H9 (cell line): Measurements from ENCODE around the gene ZNF695. TPM values are rescaled to one million over a fixed set of nuclear protein-coding genes. Genes with fewer than 3 reads are reported as not detected.

Experiments used
- DNase-seq: peaks from one replicate; pipeline ENCODE4 v3.0.0-alpha.2; 2017
- H2AFZ ChIP-seq: one replicate; pipeline ENCODE4 v1.6.1; 2013; ENCODE audit warnings: mild to moderate bottlenecking, low read length, control low read depth, moderate library complexity
- H2AK5ac ChIP-seq: 2 replicates; pipeline ENCODE4 v1.6.1; 2013; ENCODE audit warnings: low read length, control low read depth, mixed read lengths; ENCODE audit not compliant: insufficient read length
- H2BK120ac ChIP-seq: one replicate; pipeline ENCODE4 v1.6.1; 2013; ENCODE audit warnings: low read depth, mild to moderate bottlenecking, low read length, control low read depth, inconsistent platforms; ENCODE audit not compliant: poor library complexity, severe bottlenecking
- H2BK12ac ChIP-seq: 2 replicates; pipeline ENCODE4 v1.6.1; 2013; ENCODE audit warnings: low read length, control low read depth, mixed read lengths, low read depth; ENCODE audit not compliant: insufficient read length
- H2BK15ac ChIP-seq: 2 replicates; pipeline ENCODE4 v1.6.1; 2013; ENCODE audit warnings: low read depth, low read length, control low read depth
- H2BK20ac ChIP-seq: one replicate; pipeline ENCODE4 v1.6.1; 2013; ENCODE audit warnings: low read depth, mild to moderate bottlenecking, low read length, control low read depth, inconsistent platforms; ENCODE audit not compliant: poor library complexity, severe bottlenecking
- H2BK5ac ChIP-seq: 2 replicates; pipeline ENCODE4 v1.6.1; 2013; ENCODE audit warnings: low read length, control low read depth, mixed read lengths; ENCODE audit not compliant: insufficient read length
- H3K14ac ChIP-seq: 2 replicates; pipeline ENCODE4 v1.6.1; 2013; ENCODE audit warnings: low read length, control low read depth; ENCODE audit not compliant: insufficient read depth
- H3K18ac ChIP-seq: 2 replicates; pipeline ENCODE4 v1.6.1; 2013; ENCODE audit warnings: low read depth, mild to moderate bottlenecking, mixed read lengths, low read length, control low read depth; ENCODE audit not compliant: insufficient read length
- H3K23ac ChIP-seq: 2 replicates; pipeline ENCODE4 v1.6.1; 2013; ENCODE audit warnings: low read length, control low read depth, mixed read lengths, low read depth; ENCODE audit not compliant: insufficient read length
- H3K23me2 ChIP-seq: 2 replicates; pipeline ENCODE4 v1.6.1; 2013; ENCODE audit warnings: low read depth, mild to moderate bottlenecking, mixed read lengths, low read length, control low read depth; ENCODE audit not compliant: insufficient read length, poor library complexity, severe bottlenecking
- H3K27ac ChIP-seq: 2 replicates; pipeline ENCODE4 v1.5.1; 2013; ENCODE audit warnings: low read length, control low read depth, mixed read lengths, low read depth; ENCODE audit not compliant: insufficient read length
- H3K27me3 ChIP-seq: 2 replicates; pipeline ENCODE4 v1.6.1; 2013; ENCODE audit warnings: low read length, control low read depth, inconsistent platforms; ENCODE audit not compliant: insufficient read depth
- H3K4ac ChIP-seq: 2 replicates; pipeline ENCODE4 v1.6.1; 2013; ENCODE audit warnings: low read depth, mild to moderate bottlenecking, control low read depth, inconsistent platforms, low read length, moderate library complexity
- H3K4me1 ChIP-seq: 2 replicates; pipeline ENCODE4 v1.6.1; 2013; ENCODE audit warnings: low read length, control low read depth, inconsistent platforms; ENCODE audit not compliant: insufficient read depth
- H3K4me2 ChIP-seq: 2 replicates; pipeline ENCODE4 v1.6.1; 2013; ENCODE audit warnings: low read length, control low read depth, mixed read lengths; ENCODE audit not compliant: insufficient read length, insufficient read depth
- H3K56ac ChIP-seq: 2 replicates; pipeline ENCODE4 v1.6.1; 2013; ENCODE audit warnings: low read depth, mild to moderate bottlenecking, mixed read lengths, low read length, control low read depth; ENCODE audit not compliant: insufficient read length
- H3K79me1 ChIP-seq: 2 replicates; pipeline ENCODE4 v1.6.1; 2013; ENCODE audit warnings: low read depth, mild to moderate bottlenecking, moderate library complexity, low read length, control low read depth, inconsistent platforms; ENCODE audit not compliant: insufficient read depth, poor library complexity, severe bottlenecking
- H3K79me2 ChIP-seq: 2 replicates; pipeline ENCODE4 v1.6.1; 2013; ENCODE audit warnings: low read length, control low read depth, inconsistent platforms; ENCODE audit not compliant: insufficient read depth
- H3K9ac ChIP-seq: 2 replicates; pipeline ENCODE4 v1.6.1; 2013; ENCODE audit warnings: low read length, control low read depth, mixed read lengths; ENCODE audit not compliant: insufficient read length; ENCODE audit errors: extremely low read depth
- H3K9me3 ChIP-seq: one replicate; pipeline ENCODE4 v1.6.1; 2013; ENCODE audit warnings: low read depth, low read length, inconsistent platforms; ENCODE audit not compliant: control insufficient read depth
- H3T11ph ChIP-seq: one replicate; pipeline ENCODE4 v1.6.1; 2013; ENCODE audit warnings: mild to moderate bottlenecking, low read length, control low read depth, inconsistent platforms
- H4K20me1 ChIP-seq: one replicate; pipeline ENCODE4 v1.6.1; 2013; ENCODE audit not compliant: control insufficient read depth, insufficient read length, insufficient read depth
- H4K5ac ChIP-seq: 2 replicates; pipeline ENCODE4 v1.6.1; 2013; ENCODE audit warnings: low read depth, mild to moderate bottlenecking, mixed read lengths, low read length, control low read depth; ENCODE audit not compliant: insufficient read length
- H4K8ac ChIP-seq: replicated peaks from 2 replicates; pipeline ENCODE4 v1.6.1; 2013; ENCODE audit warnings: low read length, control low read depth, mixed read lengths, low read depth; ENCODE audit not compliant: insufficient read length
- H4K91ac ChIP-seq: 2 replicates; pipeline ENCODE4 v1.6.1; 2013; ENCODE audit warnings: low read depth, mild to moderate bottlenecking, moderate library complexity, mixed read lengths, low read length, control low read depth; ENCODE audit not compliant: insufficient read length
- H3K27ac Mint-ChIP-seq, 3 experiments: 2 replicates in 2 of 3; 3 replicates in 1 of 3; pipeline ENCODE4 v1.8.0; 2020 to 2021; ENCODE audit warnings: mixed read lengths in 3 of 3, mild to moderate bottlenecking in 1 of 3, moderate library complexity in 1 of 3
- H3K27me3 Mint-ChIP-seq: 2 replicates; pipeline ENCODE4 v1.8.0; 2021; ENCODE audit warnings: low read depth, mild to moderate bottlenecking, moderate library complexity, mixed read lengths
- H3K36me3 Mint-ChIP-seq, 3 experiments: 2 replicates in 2 of 3; 3 replicates in 1 of 3; pipeline ENCODE4 v1.8.0; 2020 to 2021; ENCODE audit warnings: low read depth in 3 of 3, mixed read lengths in 3 of 3; ENCODE audit not compliant: insufficient read depth in 1 of 3
- H3K4me1 Mint-ChIP-seq, 2 experiments: 2 replicates each; pipeline ENCODE4 v1.8.0; 2020; ENCODE audit warnings: mixed read lengths in 2 of 2
- H3K4me3 Mint-ChIP-seq, 2 experiments: 2 replicates in 1 of 2; 3 replicates in 1 of 2; pipeline ENCODE4 v1.8.0; 2020 to 2021; ENCODE audit warnings: mild to moderate bottlenecking in 2 of 2, mixed read lengths in 2 of 2, moderate library complexity in 1 of 2
- H3K9me3 Mint-ChIP-seq, 2 experiments: 2 replicates in 1 of 2; 3 replicates in 1 of 2; pipeline ENCODE4 v1.8.0; 2020; ENCODE audit warnings: mild to moderate bottlenecking in 2 of 2, mixed read lengths in 2 of 2, moderate library complexity in 1 of 2
- whole genome bisulfite sequencing: extraction: QIAGEN DNeasy Blood & Tissue Kit; methylation state at CpG from one replicate; pipeline ENCODE4 v1.1.7; 2013; ENCODE audit warnings: missing lambda C conversion rate, low lambda C conversion rate, mixed read lengths; ENCODE audit not compliant: insufficient read length; ENCODE audit errors: extremely low coverage; 5-methylcytosine and 5-hydroxymethylcytosine counted together
- total RNA-seq: library from RNA; stranded (reverse); gene quantifications from 2 replicates; pipeline ENCODE4 v1.2.1, GENCODE V29; 2021
- TF ChIP-seq, protein P1 (sequence below): fragments of 200-600 bp; sonication (generic); conservative IDR thresholded peaks from 3 replicates; pipeline ENCODE4 v1.8.0; 2021; ENCODE audit warnings: antibody characterized with exemption, mild to moderate bottlenecking

Gene ZNF695
- total RNA-seq, 1 experiment from 2014 or later: 22.3 TPM

DNA sequence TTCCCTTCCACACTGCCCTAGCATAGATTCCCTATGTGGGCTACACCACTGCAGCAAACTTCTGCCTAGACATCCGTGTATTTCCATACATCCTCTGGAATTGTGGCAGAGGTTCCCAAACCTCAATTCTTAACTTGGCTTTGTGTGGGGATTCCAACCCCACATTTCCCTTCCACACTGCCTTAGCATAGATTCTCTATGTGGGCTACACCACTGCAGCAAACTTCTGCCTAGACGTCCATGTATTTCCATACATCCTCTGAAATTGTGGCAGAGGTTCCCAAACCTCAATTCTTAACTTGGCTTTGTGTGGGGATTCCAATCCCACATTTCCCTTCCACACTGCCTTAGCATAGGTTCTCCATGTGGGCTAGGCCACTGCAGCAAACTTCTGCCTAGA, 39.4 kb upstream of the ZNF695 start:
- Histone ChIP-seq H3K27ac (no peak overlapping the region), H3K18ac (no peak overlapping the region)

More for the DNA sequence above, 39.4 kb upstream of the ZNF695 start:
- H3K79me1 ChIP-seq: peaks cover 10% of the 10 kb centered on the region
- no peak overlapping the region for H3K27ac Mint-ChIP-seq
- WGBS: no CpG with 5 or more reads among the region's 2 CpGs
- H2AFZ ChIP-seq: no peak overlapping the region
- peaks cover 59% of the 10 kb centered on the region for H3K9me3 ChIP-seq
- H3K4me2 ChIP-seq: no peak overlapping the region
- no peak overlapping the region for H3K4ac ChIP-seq
- peaks cover 99% of the 10 kb centered on the region in 2 experiments for H3K9me3 Mint-ChIP-seq
- no peak overlapping the region for H4K91ac ChIP-seq
- H3K4me1 ChIP-seq: no peaks in the 10 kb centered on the region
- H4K8ac ChIP-seq: no peak overlapping the region
- no peak overlapping the region for H3K14ac ChIP-seq
- H3K4me1 Mint-ChIP-seq: no peaks in the 10 kb centered on the region
- no peak overlapping the region for H2BK5ac ChIP-seq
- H3T11ph ChIP-seq: no peak overlapping the region
- no peaks in the 10 kb centered on the region for H4K20me1 ChIP-seq
- H3K27me3 Mint-ChIP-seq: peaks cover 2% of the 10 kb centered on the region
- H2BK15ac ChIP-seq: no peak overlapping the region
- DNase-seq: no peak
- no peak overlapping the region for H2AK5ac ChIP-seq
- peaks cover 87 to 96% (median 92%) of the 10 kb centered on the region in 3 experiments for H3K36me3 Mint-ChIP-seq
- peaks cover 10% of the 10 kb centered on the region for H3K79me2 ChIP-seq
- H3K27me3 ChIP-seq: no peaks in the 10 kb centered on the region
- H2BK20ac ChIP-seq: no peak overlapping the region
- TF ChIP-seq, protein P1, sequence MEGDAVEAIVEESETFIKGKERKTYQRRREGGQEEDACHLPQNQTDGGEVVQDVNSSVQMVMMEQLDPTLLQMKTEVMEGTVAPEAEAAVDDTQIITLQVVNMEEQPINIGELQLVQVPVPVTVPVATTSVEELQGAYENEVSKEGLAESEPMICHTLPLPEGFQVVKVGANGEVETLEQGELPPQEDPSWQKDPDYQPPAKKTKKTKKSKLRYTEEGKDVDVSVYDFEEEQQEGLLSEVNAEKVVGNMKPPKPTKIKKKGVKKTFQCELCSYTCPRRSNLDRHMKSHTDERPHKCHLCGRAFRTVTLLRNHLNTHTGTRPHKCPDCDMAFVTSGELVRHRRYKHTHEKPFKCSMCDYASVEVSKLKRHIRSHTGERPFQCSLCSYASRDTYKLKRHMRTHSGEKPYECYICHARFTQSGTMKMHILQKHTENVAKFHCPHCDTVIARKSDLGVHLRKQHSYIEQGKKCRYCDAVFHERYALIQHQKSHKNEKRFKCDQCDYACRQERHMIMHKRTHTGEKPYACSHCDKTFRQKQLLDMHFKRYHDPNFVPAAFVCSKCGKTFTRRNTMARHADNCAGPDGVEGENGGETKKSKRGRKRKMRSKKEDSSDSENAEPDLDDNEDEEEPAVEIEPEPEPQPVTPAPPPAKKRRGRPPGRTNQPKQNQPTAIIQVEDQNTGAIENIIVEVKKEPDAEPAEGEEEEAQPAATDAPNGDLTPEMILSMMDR: no peak
- no peak overlapping the region for H2BK120ac ChIP-seq
- H3K9ac ChIP-seq: no peak overlapping the region
- no peak overlapping the region for H2BK12ac ChIP-seq
- H3K23me2 ChIP-seq: no peaks in the 10 kb centered on the region
- no peak overlapping the region for H4K5ac ChIP-seq
- H3K4me3 Mint-ChIP-seq: no peak overlapping the region; a peak in 1 of 5 replicates
- no peak overlapping the region for H3K56ac ChIP-seq
- no peak overlapping the region for H3K23ac ChIP-seq
